HCT116 (cell line): ENCODE measurements around the gene GRM5. TPM values are rescaled to one million over a fixed set of nuclear protein-coding genes. Genes with fewer than 3 reads are reported as not detected.

ENCODE experiments used
- ATAC-seq: fragments of 200-7000 bp; cut with Tn5 transposase; 2 replicates; pipeline ENCODE4 v1.9.1; 2020; ENCODE audit warnings: mild to moderate bottlenecking, moderate library complexity
- BruUV-seq: library from RNA; stranded (reverse); fragments of 400-500 nt; replicated peaks from 2 replicates; lab custom pipeline; 2021; lab: Mats Ljungman, UMichigan
- CTCF ChIA-PET: fragments of 300-600 bp; sonication (Branson Sonifier 250); formaldehyde crosslinking; loops from one replicate; lab custom pipeline; 2021; ENCODE audit warnings: antibody characterized with exemption; lab: Charles Lee
- POLR2A ChIA-PET: fragments of 300-600, 350-600 bp; sonication (Branson Sonifier 250); formaldehyde crosslinking; loops from one replicate; lab custom pipeline; 2021; ENCODE audit warnings: antibody characterized with exemption; lab: Charles Lee
- RAD21 ChIA-PET, 2 experiments: fragments of 300-600 bp; sonication (Branson Sonifier 250); formaldehyde crosslinking; loops; one replicate each; lab custom pipeline; 2023; ENCODE audit warnings: low total read pairs in 2 of 2; ENCODE audit not compliant: uncharacterized antibody in 2 of 2, unreplicated experiment in 2 of 2, low non-redundant PET in 1 of 2; lab: Charles Lee
- DNase-seq: peaks from one replicate; pipeline ENCODE4 v3.0.0-alpha.2; 2010; ENCODE audit warnings: low read depth, low spot score
- H2AFZ ChIP-seq: fragments of 200-600 bp; shearing (Covaris generic), sonication (generic); 2 replicates; pipeline ENCODE4 v1.6.1; 2017; ENCODE audit warnings: low read depth, mixed run types, mixed read lengths, antibody characterized with exemption, low read length; ENCODE audit not compliant: poor library complexity, severe bottlenecking
- H3K27ac ChIP-seq: 2 replicates; pipeline ENCODE4 v1.5.1; 2012; ENCODE audit warnings: low read depth, low read length
- H3K27me3 ChIP-seq: fragments of 200-600 bp; sonication (generic); 2 replicates; pipeline ENCODE4 v1.6.1; 2016; ENCODE audit warnings: mixed run types, low read length, mixed read lengths; ENCODE audit not compliant: insufficient read depth
- H3K36me3 ChIP-seq, 2 experiments: fragments of 200-500 bp in 1 of 2; fragments of 200-600 bp in 1 of 2; sonication (Bioruptor generic) in 1 of 2; sonication (generic) in 1 of 2; 2 replicates each; pipeline versions ENCODE4 v1.5.1 to v1.6.1; 2014 to 2016; ENCODE audit warnings: low read length in 2 of 2, inconsistent platforms in 1 of 2, mixed read lengths in 1 of 2, mixed run types in 1 of 2; ENCODE audit not compliant: insufficient read depth in 2 of 2, control insufficient read depth in 1 of 2
- H3K4me1 ChIP-seq, 2 experiments: fragments of 200-600 bp in 1 of 2; sonication (generic) in 1 of 2; 2 replicates each; pipeline versions ENCODE4 v1.5.1 to v1.6.1; 2012 to 2017; ENCODE audit warnings: low read length in 2 of 2, inconsistent platforms in 1 of 2, mild to moderate bottlenecking in 1 of 2, mixed read lengths in 1 of 2, mixed run types in 1 of 2, moderate library complexity in 1 of 2; ENCODE audit not compliant: insufficient read depth in 2 of 2, control insufficient read depth in 1 of 2
- H3K4me2 ChIP-seq: fragments of 200-600 bp; sonication (generic); 2 replicates; pipeline ENCODE4 v1.6.1; 2017; ENCODE audit warnings: mixed run types, low read length, mixed read lengths
- H3K4me3 ChIP-seq, 2 experiments: fragments of 200-600 bp in 1 of 2; sonication (generic) in 1 of 2; replicated peaks in 1 of 2; 2 replicates each; pipeline ENCODE4 v1.5.1; 2011 to 2016; ENCODE audit warnings: low read length in 2 of 2, control low read depth in 1 of 2, low read depth in 1 of 2, mild to moderate bottlenecking in 1 of 2, mixed read lengths in 1 of 2, mixed run types in 1 of 2
- H3K79me2 ChIP-seq: fragments of 200-600 bp; sonication (generic); 2 replicates; pipeline ENCODE4 v1.6.1; 2017; ENCODE audit warnings: mild to moderate bottlenecking, mixed run types, low read length, moderate library complexity, mixed read lengths; ENCODE audit not compliant: insufficient read depth
- H3K9ac ChIP-seq: fragments of 200-600 bp; sonication (generic); 2 replicates; pipeline ENCODE4 v1.6.1; 2016; ENCODE audit warnings: low read length, mixed read lengths
- H3K9me2 ChIP-seq: fragments of 200-600 bp; sonication (generic), shearing (Covaris generic); 2 replicates; pipeline ENCODE4 v1.6.1; 2017; ENCODE audit warnings: mixed run types, mild to moderate bottlenecking, moderate library complexity; ENCODE audit not compliant: insufficient read depth
- H3K9me3 ChIP-seq, 2 experiments: fragments of 200-500 bp in 1 of 2; fragments of 200-600 bp in 1 of 2; sonication (Bioruptor generic) in 1 of 2; sonication (generic) in 1 of 2; 2 replicates each; pipeline ENCODE4 v1.6.1; 2014 to 2017; ENCODE audit warnings: low read length in 2 of 2, mixed read lengths in 2 of 2, inconsistent platforms in 1 of 2, low read depth in 1 of 2, mild to moderate bottlenecking in 1 of 2, mixed run types in 1 of 2, moderate library complexity in 1 of 2; ENCODE audit not compliant: control insufficient read depth in 1 of 2, insufficient read depth in 1 of 2
- H4K20me1 ChIP-seq: fragments of 200-600 bp; sonication (generic), shearing (Covaris generic); 2 replicates; pipeline ENCODE4 v1.6.1; 2017; ENCODE audit warnings: mixed run types, mild to moderate bottlenecking, moderate library complexity; ENCODE audit not compliant: insufficient read depth
- ATF3 ChIP-seq: IDR thresholded peaks from 2 replicates; pipeline ENCODE4 v1.6.1; 2012
- CBX3 ChIP-seq: IDR thresholded peaks from 2 replicates; pipeline ENCODE4 v1.6.1; 2012; ENCODE audit warnings: low read depth
- CEBPB ChIP-seq: IDR thresholded peaks from 2 replicates; pipeline ENCODE4 v1.6.1; 2012; ENCODE audit warnings: low read depth
- CTCF ChIP-seq, 3 experiments: fragments of 200-600 bp in 1 of 3; sonication (generic) in 1 of 3; IDR thresholded peaks in 2 of 3; conservative IDR thresholded peaks in 1 of 3; 2 replicates each; pipeline ENCODE4 v1.5.1; 2012 to 2017; ENCODE audit warnings: low read depth in 2 of 3, low read length in 2 of 3, antibody characterized with exemption in 1 of 3, borderline replicate concordance in 1 of 3, control low read depth in 1 of 3, mild to moderate bottlenecking in 1 of 3, mixed read lengths in 1 of 3, mixed run types in 1 of 3, moderate library complexity in 1 of 3; ENCODE audit not compliant: insufficient read depth in 1 of 3
- EGR1 ChIP-seq: IDR thresholded peaks from 2 replicates; pipeline ENCODE4 v1.6.1; 2012; ENCODE audit warnings: low read depth
- ELF1 ChIP-seq: IDR thresholded peaks from 2 replicates; pipeline ENCODE4 v1.6.1; 2012; ENCODE audit warnings: low read depth, borderline replicate concordance
- EZH2 ChIP-seq: fragments of 200-600 bp; sonication (generic); IDR thresholded peaks from 2 replicates; pipeline ENCODE4 v1.6.1; 2017; ENCODE audit warnings: antibody characterized with exemption, mixed run types
- FOSL1 ChIP-seq: IDR thresholded peaks from 2 replicates; pipeline ENCODE4 v1.6.1; 2012; ENCODE audit warnings: low read depth
- JUND ChIP-seq: IDR thresholded peaks from 2 replicates; pipeline ENCODE4 v1.6.1; 2012
- POLR2A ChIP-seq: IDR thresholded peaks from 2 replicates; pipeline ENCODE4 v1.7.0; 2011; ENCODE audit warnings: borderline replicate concordance; ENCODE audit not compliant: insufficient read depth, insufficient read length; ENCODE audit errors: extremely low read depth
- POLR2AphosphoS5 ChIP-seq: IDR thresholded peaks from 2 replicates; pipeline ENCODE4 v1.6.1; 2011; ENCODE audit warnings: mild to moderate bottlenecking, low read depth, low read length, moderate library complexity
- RAD21 ChIP-seq: IDR thresholded peaks from 2 replicates; pipeline ENCODE4 v1.6.1; 2012; ENCODE audit warnings: low read depth, mild to moderate bottlenecking
- REST ChIP-seq: IDR thresholded peaks from 2 replicates; pipeline ENCODE4 v1.6.1; 2012; ENCODE audit warnings: low read depth
- SIN3A ChIP-seq: IDR thresholded peaks from 2 replicates; pipeline ENCODE4 v1.6.1; 2012; ENCODE audit warnings: low read depth
- SRF ChIP-seq: IDR thresholded peaks from 2 replicates; pipeline ENCODE4 v1.6.1; 2012; ENCODE audit warnings: low read depth
- TCF7L2 ChIP-seq: IDR thresholded peaks from 2 replicates; pipeline ENCODE4 v1.7.0; 2011; ENCODE audit warnings: borderline replicate concordance, inconsistent platforms; ENCODE audit not compliant: insufficient read depth, insufficient read length; ENCODE audit errors: extremely low read depth
- YY1 ChIP-seq: IDR thresholded peaks from 2 replicates; pipeline ENCODE4 v1.6.1; 2011; ENCODE audit warnings: low read length, low read depth, moderate library complexity, mild to moderate bottlenecking; ENCODE audit not compliant: insufficient replicate concordance; ENCODE audit errors: extremely low read depth
- ZBTB33 ChIP-seq: IDR thresholded peaks from 2 replicates; pipeline ENCODE4 v1.6.1; 2011; ENCODE audit warnings: mild to moderate bottlenecking, low read length, moderate library complexity; ENCODE audit not compliant: insufficient replicate concordance; ENCODE audit errors: extremely low read depth
- ZFX ChIP-seq: fragments of 450-650 bp; IDR thresholded peaks from 2 replicates; pipeline ENCODE4 v1.6.1; 2017
- ZNF274 ChIP-seq: fragments of 200-500 bp; sonication (Bioruptor generic); IDR thresholded peaks from 2 replicates; pipeline ENCODE4 v1.6.1; 2014; ENCODE audit warnings: mild to moderate bottlenecking, low read depth, low read length, inconsistent platforms
- intact Hi-C: fragments of 100-400 bp; cut with micrococcal nuclease; formaldehyde crosslinking; loops from 2 replicates; pipeline ENCODE4 v1.10.0; 2022
- total RNA-seq: library from RNA; stranded (reverse); gene quantifications from one replicate; pipeline ENCODE4 v1.2.1, GENCODE V29; 2021; ENCODE audit not compliant: unreplicated experiment

The GRM5 gene
- total RNA-seq, 1 experiment from 2014 or later, result not detected

GRCh38 chr11:88815505-88815904 lies 250.3 kb downstream of the GRM5 start:
- no peaks in the 10 kb centered on the region for H3K4me1 ChIP-seq
- no peak for ATAC-seq
- TF ChIP-seq YY1 (no peak), EZH2 (no peak), CBX3 (no peak), POLR2A (no peak), REST (no peak), ZFX (no peak), ZBTB33 (no peak), CTCF (IDR thresholded peaks at IDR 0.05 in 2 of 3, conservative IDR thresholded peaks at IDR 0.05 in 1 of 3; ENCODE audit: borderline replicate concordance in 1 of 3, insufficient read depth in 1 of 3, low read depth in 2 of 3, low read length in 2 of 3) (no peak), ZNF274 (no peak), FOSL1 (no peak), SRF (no peak), ELF1 (no peak), SIN3A (no peak), JUND (no peak), CEBPB (no peak), RAD21 (no peak), TCF7L2 (no peak), ATF3 (no peak), EGR1 (no peak), POLR2AphosphoS5 (no peak)
- no peaks in the 10 kb centered on the region for H3K27me3 ChIP-seq
- no peaks in the 10 kb centered on the region for H3K36me3 ChIP-seq
- no peak overlapping the region for H3K9ac ChIP-seq
- CTCF ChIA-PET, result no interaction called here
- H3K9me2 ChIP-seq, result no peaks in the 10 kb centered on the region
- intact Hi-C loops, result no loop called here
- DNase-seq, result no peak
- H3K79me2 ChIP-seq, result no peaks in the 10 kb centered on the region
- no peaks in the 10 kb centered on the region for H4K20me1 ChIP-seq
- no peak overlapping the region for H3K4me3 ChIP-seq
- POLR2A ChIA-PET, result no interaction called here
- RAD21 ChIA-PET, result no interaction called here
- H2AFZ ChIP-seq, result no peak overlapping the region
- no peak overlapping the region for H3K4me2 ChIP-seq
- no peaks in the 10 kb centered on the region for H3K9me3 ChIP-seq
- no peak overlapping the region for H3K27ac ChIP-seq
- no TSS peak for BruUV-seq
